OCI-LY3 (cell line): ENCODE measurements around the gene PPP1R2.

ENCODE experiments used
- EZH2phosphoT487 ChIP-seq: fragments of 200-600 bp; shearing (Covaris generic); IDR thresholded peaks from 2 replicates; pipeline ENCODE4 v1.6.1; 2018; ENCODE audit warnings: antibody characterized with exemption, mixed run types, low read depth
- TF ChIP-seq, protein P1 (sequence below): fragments of 200-600, 300-600 bp; sonication (generic); IDR thresholded peaks from 2 replicates; pipeline ENCODE4 v1.5.1; 2014; ENCODE audit warnings: antibody characterized with exemption, low read length, low read depth

DNA sequence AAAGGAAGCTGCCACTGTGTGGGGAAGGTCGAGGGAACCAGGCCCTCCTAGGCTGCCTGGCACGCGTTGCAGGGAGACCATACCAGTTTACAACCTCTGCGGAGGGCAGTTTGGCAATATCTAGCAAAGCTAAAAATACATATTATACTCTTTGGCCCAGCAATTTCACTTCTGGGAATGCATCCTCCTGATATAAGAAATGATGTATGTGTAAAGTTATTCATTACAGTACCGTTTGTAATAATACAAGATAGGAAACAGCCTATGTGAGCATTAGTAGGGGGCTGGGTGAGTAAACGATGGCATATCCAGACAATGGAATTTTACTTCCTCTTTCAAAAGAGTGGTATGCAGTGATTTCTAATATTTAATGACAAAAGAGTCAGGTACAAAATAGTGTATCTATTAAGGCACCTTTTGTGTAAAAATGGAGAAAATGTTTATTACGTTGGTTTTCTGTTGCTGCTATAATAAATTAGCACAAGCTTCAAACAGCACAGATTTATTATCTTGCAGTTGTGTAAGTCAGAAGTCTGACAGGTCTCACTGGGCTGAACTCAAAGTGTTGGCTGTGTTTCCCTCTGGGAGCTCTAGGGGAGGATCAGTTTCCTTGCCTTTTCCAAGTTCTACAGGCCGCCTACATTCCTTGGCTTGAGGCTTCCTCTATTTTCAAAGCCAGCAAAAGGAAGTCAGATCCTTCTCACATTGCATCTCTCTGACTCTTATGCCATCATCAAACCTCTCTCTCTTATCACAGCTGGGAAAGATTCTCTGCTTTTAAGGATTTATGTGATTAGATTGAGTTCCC is 31.6 kb upstream of the PPP1R2 start:
- TF ChIP-seq, protein P1, sequence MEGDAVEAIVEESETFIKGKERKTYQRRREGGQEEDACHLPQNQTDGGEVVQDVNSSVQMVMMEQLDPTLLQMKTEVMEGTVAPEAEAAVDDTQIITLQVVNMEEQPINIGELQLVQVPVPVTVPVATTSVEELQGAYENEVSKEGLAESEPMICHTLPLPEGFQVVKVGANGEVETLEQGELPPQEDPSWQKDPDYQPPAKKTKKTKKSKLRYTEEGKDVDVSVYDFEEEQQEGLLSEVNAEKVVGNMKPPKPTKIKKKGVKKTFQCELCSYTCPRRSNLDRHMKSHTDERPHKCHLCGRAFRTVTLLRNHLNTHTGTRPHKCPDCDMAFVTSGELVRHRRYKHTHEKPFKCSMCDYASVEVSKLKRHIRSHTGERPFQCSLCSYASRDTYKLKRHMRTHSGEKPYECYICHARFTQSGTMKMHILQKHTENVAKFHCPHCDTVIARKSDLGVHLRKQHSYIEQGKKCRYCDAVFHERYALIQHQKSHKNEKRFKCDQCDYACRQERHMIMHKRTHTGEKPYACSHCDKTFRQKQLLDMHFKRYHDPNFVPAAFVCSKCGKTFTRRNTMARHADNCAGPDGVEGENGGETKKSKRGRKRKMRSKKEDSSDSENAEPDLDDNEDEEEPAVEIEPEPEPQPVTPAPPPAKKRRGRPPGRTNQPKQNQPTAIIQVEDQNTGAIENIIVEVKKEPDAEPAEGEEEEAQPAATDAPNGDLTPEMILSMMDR = no peak
- TF ChIP-seq EZH2phosphoT487 = no peak
